PC-9 (cell line): ENCODE measurements around the gene USP3. TPM values are rescaled to one million over a fixed set of nuclear protein-coding genes. Genes with fewer than 3 reads are reported as not detected.

Experiments
- BruUV-seq: library from RNA; stranded (reverse); fragments of 400-500 nt; replicated peaks from 2 replicates; lab custom pipeline; 2021; lab: Mats Ljungman, UMichigan
- CTCF ChIA-PET: fragments of 300-600 bp; sonication (Branson Sonifier 250); formaldehyde crosslinking; loops from one replicate; lab custom pipeline; 2022; ENCODE audit warnings: antibody characterized with exemption; lab: Charles Lee
- POLR2A ChIA-PET: fragments of 300-600 bp; sonication (Branson Sonifier 250); formaldehyde crosslinking; loops from one replicate; lab custom pipeline; 2022; ENCODE audit warnings: antibody characterized with exemption; ENCODE audit not compliant: unreplicated experiment; lab: Charles Lee
- DNase-seq, 2 experiments: peaks; one replicate each; pipeline versions ENCODE4 v3.0.0 to v3.0.0-alpha.2; 2015 to 2022; ENCODE audit warnings: mixed read lengths in 1 of 2
- H2AFZ ChIP-seq: fragments of 200-600 bp; sonication (generic); 2 replicates; pipeline ENCODE4 v1.8.1; 2017; ENCODE audit warnings: antibody characterized with exemption
- H3F3A ChIP-seq: fragments of 200-600 bp; sonication (generic); 2 replicates; pipeline ENCODE4 v1.8.1; 2017; ENCODE audit warnings: antibody characterized with exemption, mild to moderate bottlenecking, low read depth; ENCODE audit not compliant: insufficient read depth
- H3K27ac ChIP-seq: fragments of 200-600 bp; sonication (generic); 2 replicates; pipeline ENCODE4 v1.6.1; 2016; ENCODE audit warnings: mixed run types
- H3K27me3 ChIP-seq: fragments of 200-600 bp; sonication (generic); 2 replicates; pipeline ENCODE4 v1.6.1; 2016; ENCODE audit warnings: low read depth, mixed run types; ENCODE audit not compliant: insufficient read depth
- H3K36me3 ChIP-seq: fragments of 200-600 bp; sonication (generic); 2 replicates; pipeline ENCODE4 v1.6.1; 2016; ENCODE audit warnings: low read depth, mixed run types
- H3K4me1 ChIP-seq: fragments of 200-600 bp; sonication (generic); replicated peaks from 2 replicates; pipeline ENCODE4 v1.6.1; 2016; ENCODE audit warnings: mixed run types; ENCODE audit not compliant: insufficient read depth
- H3K4me2 ChIP-seq: fragments of 200-600 bp; sonication (generic); 2 replicates; pipeline ENCODE4 v1.6.1; 2017; ENCODE audit warnings: mixed run types
- H3K4me3 ChIP-seq: fragments of 200-600 bp; sonication (generic); 2 replicates; pipeline ENCODE4 v1.6.1; 2016; ENCODE audit warnings: mixed run types
- H3K79me2 ChIP-seq: fragments of 200-600 bp; sonication (generic); 2 replicates; pipeline ENCODE4 v1.6.1; 2017; ENCODE audit warnings: low read depth, mixed run types
- H3K9me2 ChIP-seq: fragments of 200-600 bp; sonication (generic); 2 replicates; pipeline ENCODE4 v1.8.1; 2017; ENCODE audit warnings: mild to moderate bottlenecking; ENCODE audit not compliant: insufficient read depth
- H3K9me3 ChIP-seq: fragments of 200-600 bp; sonication (generic); 2 replicates; pipeline ENCODE4 v1.8.1; 2016; ENCODE audit warnings: low read depth; ENCODE audit not compliant: insufficient read depth
- H4K20me1 ChIP-seq: fragments of 200-600 bp; sonication (generic); 2 replicates; pipeline ENCODE4 v1.8.1; 2017; ENCODE audit not compliant: insufficient read depth
- CTCF ChIP-seq: fragments of 200-600 bp; sonication (generic); conservative IDR thresholded peaks from 2 replicates; pipeline ENCODE4 v1.6.1; 2017; ENCODE audit warnings: mixed run types, antibody characterized with exemption, mild to moderate bottlenecking, moderate library complexity
- EZH2 ChIP-seq: fragments of 200-600 bp; sonication (generic); IDR thresholded peaks from 2 replicates; pipeline ENCODE4 v1.8.0; 2017; ENCODE audit warnings: antibody characterized with exemption, low read depth
- intact Hi-C: fragments of 100-400 bp; cut with micrococcal nuclease; formaldehyde crosslinking; loops from one replicate; pipeline ENCODE4 v1.10.0; 2022; ENCODE audit not compliant: unreplicated experiment
- total RNA-seq: library from RNA; stranded (reverse); gene quantifications from 2 replicates; pipeline ENCODE4 v1.2.3, GENCODE V29; 2021

Gene USP3
- total RNA-seq, 1 experiment from 2014 or later, result 57.5 TPM

- Histone ChIP-seq H3K9me3 (no peaks in the 10 kb centered on the region), H3K4me3 (no peak overlapping the region), H3K79me2 (no peaks in the 10 kb centered on the region), H3K4me2 (no peak overlapping the region), H3K36me3 (no peaks in the 10 kb centered on the region), H4K20me1 (no peaks in the 10 kb centered on the region), H3K4me1 (peaks cover under 1% of the 10 kb centered on the region; the same call in 1 of the 2 replicates), H3K27me3 (no peaks in the 10 kb centered on the region), H3K9me2 (no peaks in the 10 kb centered on the region), H3F3A (no peaks in the 10 kb centered on the region), H2AFZ (no peak overlapping the region), H3K27ac (no peak overlapping the region)
- intact Hi-C loops, result loop anchor here (5.0 to 10.0 kb wide), 3 partner anchors 33 to 596 kb away; partner anchors contain the start of gene USP3
- POLR2A ChIA-PET, result no interaction called here
- DNase-seq, result no peak
- no TSS peak for BruUV-seq
- no peak for TF ChIP-seq EZH2
- TF ChIP-seq CTCF, result no peak
- CTCF ChIA-PET, result interaction anchor here (0.6 kb wide), 1 partner anchor 94 kb away, joined by 4 read pairs; no protein-coding TSS in a partner anchor
These were observed 35.2 kb upstream of the USP3 start for GRCh38 chr15:63469190-63469589.

GRCh38 chr15:63469984-63470383, 34.4 kb upstream of the USP3 start:
- DNase-seq, result no peak
- Histone ChIP-seq H3F3A (no peaks in the 10 kb centered on the region), H3K79me2 (no peaks in the 10 kb centered on the region), H3K4me1 (peaks cover 6% of the 10 kb centered on the region; the same call in 1 of the 2 replicates), H3K27ac (no peak overlapping the region), H3K27me3 (no peaks in the 10 kb centered on the region), H3K36me3 (no peaks in the 10 kb centered on the region), H3K4me2 (no peak overlapping the region), H3K9me2 (no peaks in the 10 kb centered on the region), H3K9me3 (no peaks in the 10 kb centered on the region), H2AFZ (no peak overlapping the region), H3K4me3 (no peak overlapping the region), H4K20me1 (no peaks in the 10 kb centered on the region)
- TF ChIP-seq CTCF (no peak), EZH2 (no peak)
- no TSS peak for BruUV-seq
- ChIA-PET POLR2A (no interaction called here), CTCF (interaction anchor here (0.6 kb wide), 1 partner anchor 93 kb away, joined by 4 read pairs; no protein-coding TSS in a partner anchor)
- intact Hi-C loops, result loop anchor here (5.0 to 10.0 kb wide), 3 partner anchors 32 to 595 kb away; partner anchors contain the start of gene USP3

- no peak for DNase-seq
These were observed 31.2 kb upstream of the USP3 start for GRCh38 chr15:63473007-63473748.

More at GRCh38 chr15:63473007-63473748, 31.2 kb upstream of the USP3 start:
- Histone ChIP-seq H3K36me3 (no peaks in the 10 kb centered on the region), H3K79me2 (no peaks in the 10 kb centered on the region), H3K4me2 (no peak overlapping the region), H3K4me3 (no peak overlapping the region), H3K27me3 (no peaks in the 10 kb centered on the region), H3K9me2 (no peaks in the 10 kb centered on the region), H4K20me1 (no peaks in the 10 kb centered on the region), H2AFZ (no peak overlapping the region), H3K27ac (no peak overlapping the region), H3K4me1 (peaks cover 11% of the 10 kb centered on the region), H3F3A (no peaks in the 10 kb centered on the region), H3K9me3 (no peaks in the 10 kb centered on the region)
- BruUV-seq, result no TSS peak
- TF ChIP-seq CTCF (no peak), EZH2 (no peak)
- intact Hi-C loops, result no loop called here
- ChIA-PET POLR2A (no interaction called here), CTCF (no interaction called here)
